Left colon (tissue), 2 donors: ENCODE results near the gene CHST10. TPM values are rescaled to one million over a fixed set of nuclear protein-coding genes. Genes with fewer than 3 reads are reported as not detected.
"Not testable (repeated sequence)": the region's sequence is repeated elsewhere in the genome, so short reads cannot be mapped to it uniquely, and the experiment has no call there.

Experiments used
- ATAC-seq: fragments of 200-7000 bp; cut with Tn5 transposase; one replicate; pipeline ENCODE4 v1.9.1; 2020; ENCODE audit warnings: mild to moderate bottlenecking, moderate library complexity
- DNase-seq, 2 donors: peaks; one replicate each; pipeline ENCODE4 v3.0.0-alpha.2; 2020
- intact Hi-C, 2 donors: fragments of 100-400 bp; cut with DNase I in 1 of 2; cut with micrococcal nuclease in 1 of 2; formaldehyde crosslinking; loops; one replicate each; pipeline versions ENCODE4 v1.11.2 to v1.14.0; 2022; cut with DNase I, micrococcal nuclease
- total RNA-seq, 2 donors: library from RNA; stranded (reverse); fragmentation: NEBNext Ultra II Directional; extraction: Animal tissue kit (Norgen Biotek cat#: 25700); gene quantifications; one replicate each; pipeline ENCODE4 v1.2.1, GENCODE V29; 2021
- donor health status: DM: no; HTN: no; CAD: no.
- donor health status: DM: yes; HTN: yes; CAD: no.

The CHST10 gene
- total RNA-seq, 2 donors from 2014 or later: 0.84 to 1.1 TPM

DNA sequence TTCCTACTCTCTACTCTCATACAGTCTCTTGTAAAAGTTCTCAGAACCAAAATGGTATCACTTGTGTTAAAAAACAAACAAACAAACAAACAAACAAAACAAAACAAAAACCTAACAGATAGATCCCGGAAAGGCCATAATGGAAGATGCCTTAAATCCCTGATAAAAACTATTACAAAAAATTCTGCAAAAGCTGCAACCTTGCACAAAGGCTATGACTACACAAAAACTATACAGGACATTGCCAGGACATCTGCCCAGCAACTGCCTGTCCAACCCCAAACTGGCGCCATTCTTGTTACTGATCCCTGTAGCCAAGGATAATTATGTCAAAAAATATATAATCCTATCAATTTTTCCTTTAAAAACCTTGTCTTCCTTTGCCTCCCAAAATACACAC lies 58.9 kb downstream of the CHST10 start:
- DNase-seq: no peak
- no peak for ATAC-seq
- intact Hi-C loops: no loop called here

DNA sequence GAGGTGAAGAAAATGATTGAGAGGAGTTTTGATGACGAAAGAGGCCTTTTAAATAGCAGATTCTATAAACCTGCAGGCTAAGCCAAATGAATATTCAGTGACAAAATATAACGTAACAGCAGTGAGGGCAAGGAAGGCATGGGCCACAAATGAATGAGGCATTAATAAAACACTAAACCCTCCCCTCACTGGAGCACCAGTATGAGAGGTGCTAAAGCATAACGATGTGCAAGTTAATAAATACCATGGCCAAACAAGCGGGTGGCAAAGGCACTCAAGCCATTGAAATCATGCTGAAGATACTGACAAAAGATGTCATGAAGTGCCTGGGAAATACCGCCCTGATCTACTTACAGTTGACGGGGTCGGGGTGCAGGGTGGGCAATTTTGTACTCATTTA lies 64.9 kb downstream of the CHST10 start:
- ATAC-seq: no peak
- DNase-seq: no peak
- intact Hi-C loops: no loop called here

DNA sequence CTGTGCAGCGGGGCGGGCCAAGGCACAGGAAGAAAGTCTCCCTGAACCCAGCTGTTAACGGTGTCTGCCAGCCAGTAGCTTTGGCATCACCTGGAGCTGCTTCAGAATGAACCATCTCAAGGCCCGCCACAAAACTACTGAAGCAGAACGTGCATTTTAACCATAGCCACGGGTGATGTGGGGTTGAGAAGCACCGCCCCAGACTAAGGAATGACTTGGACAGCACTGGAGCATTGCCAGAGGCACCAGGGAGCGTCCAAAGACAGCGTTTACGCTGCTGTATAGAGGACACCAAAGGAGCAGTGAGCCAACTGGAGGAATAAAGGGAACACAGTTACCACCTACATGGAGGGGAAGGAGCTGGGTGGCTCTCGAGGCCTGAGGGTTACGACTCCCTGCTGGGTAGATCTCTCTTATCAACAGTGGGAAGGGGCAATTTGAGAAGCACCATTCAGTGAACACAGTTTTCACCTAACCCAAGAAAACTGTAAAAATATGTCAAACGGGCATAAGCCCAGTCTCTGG lies 66.7 kb downstream of the CHST10 start:
- no peak for ATAC-seq
- intact Hi-C loops: no loop called here
- DNase-seq: no peak

DNA sequence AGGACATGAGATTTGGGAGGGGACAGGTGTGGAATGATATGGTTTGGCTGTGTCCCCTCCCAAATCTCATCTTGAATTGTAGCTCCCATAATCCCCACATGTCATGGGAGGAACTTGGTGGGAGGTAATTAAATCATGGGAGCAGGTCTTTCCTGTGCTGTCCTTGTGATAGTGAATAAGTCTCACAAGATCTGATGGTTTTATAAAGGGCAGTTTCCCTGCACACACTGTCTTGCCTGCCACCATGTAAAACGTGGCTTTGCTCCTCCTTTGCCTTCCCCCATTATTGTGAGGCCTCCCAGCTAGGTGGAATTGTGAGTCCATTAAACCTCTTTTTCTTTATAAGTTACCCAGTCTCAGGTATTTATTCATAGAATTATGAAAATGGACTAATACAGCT lies 72.3 kb downstream of the CHST10 start:
- intact Hi-C loops: not testable (repeated sequence)

DNA sequence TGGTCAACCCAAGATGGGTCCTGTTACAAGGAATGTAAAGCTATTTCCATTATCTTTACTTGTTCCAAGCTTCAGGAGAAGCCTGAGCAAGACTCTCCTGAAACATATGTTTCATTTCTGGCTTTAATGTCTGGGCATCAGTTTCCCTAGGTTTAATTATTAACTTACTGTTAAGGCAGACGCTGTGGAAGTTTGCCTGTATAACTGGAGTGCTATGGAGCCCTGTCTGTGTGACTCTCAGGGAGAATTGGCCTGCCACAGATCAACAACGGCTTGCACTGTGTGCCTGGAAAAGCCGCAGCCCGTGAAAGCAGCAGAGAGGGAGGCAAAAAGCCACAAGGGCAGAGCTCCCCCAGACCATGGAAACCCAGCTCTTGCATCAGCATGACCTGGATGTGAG lies 73.0 kb downstream of the CHST10 start:
- no peak for ATAC-seq
- DNase-seq: no peak
- intact Hi-C loops: no loop called here

More for the DNA sequence above, 72.3 kb downstream of the CHST10 start:
- not testable (repeated sequence) for DNase-seq, ATAC-seq

DNA sequence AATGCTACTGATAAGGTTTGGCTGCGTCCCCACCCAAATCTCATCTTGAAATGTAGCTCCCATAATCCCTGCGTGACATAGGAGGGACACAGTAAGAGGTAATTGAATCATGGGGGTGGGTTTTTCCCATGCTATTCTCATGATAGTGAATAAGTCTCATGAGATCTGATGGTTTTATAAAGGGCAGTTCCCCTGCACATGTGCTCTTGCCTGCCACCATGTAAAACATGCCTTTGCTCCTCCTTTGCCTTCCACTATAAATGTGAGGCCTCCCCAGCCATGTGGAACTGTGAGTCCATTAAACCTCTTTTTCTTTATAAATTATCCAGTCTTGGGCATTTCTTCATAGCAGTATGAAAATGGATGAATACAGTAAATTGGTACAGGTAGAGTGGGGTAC lies 75.0 kb downstream of the CHST10 start:
- intact Hi-C loops: not testable (repeated sequence)

More for the DNA sequence above, 75.0 kb downstream of the CHST10 start:
- ATAC-seq, DNase-seq: not testable (repeated sequence)

Other genes with a start within 250 kb of the CHST10 start
- gene LONRF2, start 95.2 kb downstream of the CHST10 start, total RNA-seq: 1 to 10 TPM in 1 of 2 donors, under 1 TPM in 1; 0.21 to 1.6 TPM
- gene NMS, start 52.8 kb upstream of the CHST10 start, total RNA-seq: not detected
- gene PDCL3, start 145.3 kb upstream of the CHST10 start, total RNA-seq: 10 to 100 TPM; 19.6 to 20.5 TPM